K562 (cell line): ENCODE measurements around the gene CHPF2.

Source experiments
- BRF2 ChIP-seq: IDR thresholded peaks from 3 replicates; pipeline ENCODE4 v1.6.1; 2011; ENCODE audit warnings: borderline replicate concordance, mild to moderate bottlenecking; ENCODE audit not compliant: insufficient read length, insufficient read depth
- CHD2 ChIP-seq: IDR thresholded peaks from 2 replicates; pipeline ENCODE4 v1.6.1; 2011; ENCODE audit warnings: low read depth, low read length
- KLF13 ChIP-seq: fragments of 450-650 bp; IDR thresholded peaks from 2 replicates; pipeline ENCODE4 v1.6.1; 2016; ENCODE audit warnings: missing genetic modification characterization, low read depth, mild to moderate bottlenecking, missing compliant biosample characterization, moderate library complexity, borderline replicate concordance
- NRF1 ChIP-seq, 2 experiments: fragments of 450-650 bp; IDR thresholded peaks in 1 of 2; conservative IDR thresholded peaks in 1 of 2; 2 replicates each; pipeline ENCODE4 v1.6.1; 2014; ENCODE audit warnings: mild to moderate bottlenecking in 2 of 2
- POLR2AphosphoS5 ChIP-seq: IDR thresholded peaks from 2 replicates; pipeline ENCODE4 v1.6.1; 2011; ENCODE audit warnings: mild to moderate bottlenecking, low read depth, low read length, moderate library complexity; ENCODE audit not compliant: control insufficient read depth, insufficient read depth
- RFX1 ChIP-seq: fragments of 450-650 bp; IDR thresholded peaks from 2 replicates; pipeline ENCODE4 v1.6.1; 2016; ENCODE audit warnings: mild to moderate bottlenecking, moderate library complexity
- SMC3 ChIP-seq: conservative IDR thresholded peaks from 2 replicates; pipeline ENCODE4 v1.6.1; 2011; ENCODE audit warnings: low read depth, low read length, improper control_type of control experiment; ENCODE audit not compliant: insufficient read depth
- ZNF609 ChIP-seq: sonication (generic); formaldehyde crosslinking; IDR thresholded peaks from 2 replicates; pipeline ENCODE4 v1.8.1; 2023; ENCODE audit warnings: missing genetic modification reagents, mild to moderate bottlenecking, borderline replicate concordance

GRCh38 chr7:151206914-151207313 lies 25.4 kb upstream of the CHPF2 start:
- TF ChIP-seq KLF13 (tag) (no peak), CHD2 (no peak), POLR2AphosphoS5 (peak; percentile 72), ZNF609 (CRISPR knock-in tag) (no peak), RFX1 (no peak), NRF1 (conservative IDR thresholded peaks at IDR 0.05 in 1 of 2, IDR thresholded peaks at IDR 0.05 in 1 of 2) (no peak), BRF2 (no peak), SMC3 (no peak)
